GM20431 (cell line): ENCODE results near the gene LCK.

Experiments used
- in situ Hi-C: fragments of 300-500 bp; cut with MseI, MboI; formaldehyde crosslinking; loops from one replicate; pipeline ENCODE4 v1.15.0; 2020; ENCODE audit warnings: low sequenced_read_pairs; ENCODE audit not compliant: unreplicated experiment

The LCK gene

GRCh38 chr1:32311709-32312393 is 60.8 kb downstream of the LCK start:
- in situ Hi-C loops: no loop called here

DNA sequence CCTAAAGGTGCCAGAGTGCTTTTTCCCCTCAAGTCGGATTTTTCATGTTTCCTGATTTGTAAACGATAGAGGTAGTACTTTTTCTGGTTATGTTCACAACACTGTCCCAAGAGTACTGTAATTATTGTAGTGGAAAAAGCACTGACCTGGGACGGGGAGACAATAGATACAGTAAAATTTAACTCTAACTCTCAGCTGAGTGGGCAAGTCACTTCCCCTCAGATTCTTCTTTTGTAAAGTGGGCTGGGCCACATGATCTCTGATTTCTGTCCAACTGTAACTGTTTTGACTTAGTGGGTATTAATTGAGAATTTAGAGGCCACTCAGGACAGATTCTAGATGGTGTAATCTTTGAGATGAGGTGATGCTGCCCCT is 65.8 kb downstream of the LCK start:
- in situ Hi-C loops: no loop called here

DNA sequence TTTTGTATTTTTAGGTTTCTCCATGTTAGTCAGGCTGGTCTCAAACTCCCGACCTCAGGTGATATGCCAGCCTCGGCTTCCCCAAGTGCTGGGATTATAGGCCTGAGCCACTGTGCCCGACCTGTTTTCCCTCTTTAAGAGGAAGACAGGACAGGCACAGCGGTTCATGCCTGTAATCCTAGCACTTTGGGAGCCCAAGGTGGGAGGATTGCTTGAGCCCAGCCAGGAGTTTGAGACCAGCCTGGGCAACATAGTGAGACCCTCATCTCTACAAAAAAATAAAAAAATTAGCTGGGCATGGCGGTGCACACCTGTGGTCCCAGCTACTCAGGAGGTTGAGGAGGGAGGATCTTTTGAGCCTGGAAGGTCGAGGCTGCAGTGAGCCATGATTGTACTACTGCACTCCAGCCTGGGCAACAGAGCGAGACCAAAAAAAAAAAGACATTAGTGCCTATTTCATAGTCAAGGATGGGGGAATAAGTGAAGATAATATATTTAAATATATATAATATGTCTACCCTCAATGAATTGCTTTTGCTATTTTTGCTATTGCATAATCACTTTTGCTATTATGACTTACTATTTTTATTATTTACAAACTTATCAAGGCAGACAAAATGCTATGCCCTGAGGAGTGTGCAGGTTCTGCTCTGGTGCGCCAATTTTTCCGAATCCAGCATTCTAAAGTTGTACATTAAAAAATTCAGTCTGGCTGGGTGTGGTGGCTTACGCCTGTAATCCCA is 67.2 kb downstream of the LCK start:
- in situ Hi-C loops: no loop called here

- in situ Hi-C loops: no loop called here
Observed at GRCh38 chr1:32321712-32322291, 70.7 kb downstream of the LCK start.

DNA sequence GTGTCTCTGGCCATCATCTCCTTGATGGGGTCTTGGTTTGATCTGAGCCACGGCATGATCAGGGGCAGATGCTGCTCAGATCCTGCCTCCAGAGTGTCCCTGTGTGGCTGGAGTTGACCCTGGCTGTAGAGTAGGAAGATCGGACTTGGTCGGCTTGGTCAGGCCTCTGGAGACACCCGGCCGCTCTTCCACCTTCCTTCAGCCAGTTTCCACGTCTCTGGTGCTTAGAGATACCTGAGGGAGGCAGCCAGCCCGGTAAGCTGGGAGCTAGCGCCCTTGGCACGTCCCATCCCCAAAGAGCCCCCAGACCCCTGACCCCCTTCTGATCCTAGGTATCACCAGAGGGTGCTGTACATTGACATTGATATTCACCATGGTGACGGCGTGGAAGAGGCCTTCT is 76.1 kb downstream of the LCK start:
- in situ Hi-C loops: no loop called here

- in situ Hi-C loops: no loop called here
Observed at GRCh38 chr1:32329931-32330466, 78.9 kb downstream of the LCK start.

DNA sequence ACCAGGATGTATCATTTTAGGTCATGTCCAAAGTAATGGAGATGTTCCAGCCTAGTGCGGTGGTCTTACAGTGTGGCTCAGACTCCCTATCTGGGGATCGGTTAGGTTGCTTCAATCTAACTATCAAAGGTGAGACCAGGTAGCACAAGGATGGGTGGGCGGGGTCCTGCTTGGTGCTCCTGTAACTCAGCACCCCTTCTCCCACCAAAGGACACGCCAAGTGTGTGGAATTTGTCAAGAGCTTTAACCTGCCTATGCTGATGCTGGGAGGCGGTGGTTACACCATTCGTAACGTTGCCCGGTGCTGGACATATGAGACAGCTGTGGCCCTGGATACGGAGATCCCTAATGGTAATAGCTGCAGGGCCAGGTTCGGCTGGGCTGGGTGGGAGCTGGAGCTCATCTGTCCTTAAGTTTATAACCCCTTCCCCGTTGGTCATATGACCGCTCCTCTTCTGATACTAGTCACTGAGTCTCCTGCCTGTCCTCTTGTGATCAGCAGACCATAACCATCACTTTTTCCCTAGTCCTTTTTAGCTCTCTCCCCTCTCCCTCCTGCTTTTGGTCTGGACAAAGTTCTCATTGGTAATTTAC is 79.6 kb downstream of the LCK start:
- in situ Hi-C loops: no loop called here

DNA sequence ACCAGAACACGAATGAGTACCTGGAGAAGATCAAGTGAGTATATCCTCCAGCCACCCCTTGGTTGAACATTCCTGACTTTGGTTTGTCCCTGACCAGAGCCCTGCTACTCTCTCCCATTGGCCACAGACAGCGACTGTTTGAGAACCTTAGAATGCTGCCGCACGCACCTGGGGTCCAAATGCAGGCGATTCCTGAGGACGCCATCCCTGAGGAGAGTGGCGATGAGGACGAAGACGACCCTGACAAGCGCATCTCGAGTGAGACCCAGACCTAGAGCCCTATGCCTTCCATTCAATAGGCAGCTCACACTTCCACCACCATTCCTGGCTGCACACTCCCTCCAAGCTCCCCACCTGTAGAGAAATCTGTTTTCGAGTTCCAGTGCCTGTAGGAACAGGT is 80.5 kb downstream of the LCK start:
- in situ Hi-C loops: no loop called here

DNA sequence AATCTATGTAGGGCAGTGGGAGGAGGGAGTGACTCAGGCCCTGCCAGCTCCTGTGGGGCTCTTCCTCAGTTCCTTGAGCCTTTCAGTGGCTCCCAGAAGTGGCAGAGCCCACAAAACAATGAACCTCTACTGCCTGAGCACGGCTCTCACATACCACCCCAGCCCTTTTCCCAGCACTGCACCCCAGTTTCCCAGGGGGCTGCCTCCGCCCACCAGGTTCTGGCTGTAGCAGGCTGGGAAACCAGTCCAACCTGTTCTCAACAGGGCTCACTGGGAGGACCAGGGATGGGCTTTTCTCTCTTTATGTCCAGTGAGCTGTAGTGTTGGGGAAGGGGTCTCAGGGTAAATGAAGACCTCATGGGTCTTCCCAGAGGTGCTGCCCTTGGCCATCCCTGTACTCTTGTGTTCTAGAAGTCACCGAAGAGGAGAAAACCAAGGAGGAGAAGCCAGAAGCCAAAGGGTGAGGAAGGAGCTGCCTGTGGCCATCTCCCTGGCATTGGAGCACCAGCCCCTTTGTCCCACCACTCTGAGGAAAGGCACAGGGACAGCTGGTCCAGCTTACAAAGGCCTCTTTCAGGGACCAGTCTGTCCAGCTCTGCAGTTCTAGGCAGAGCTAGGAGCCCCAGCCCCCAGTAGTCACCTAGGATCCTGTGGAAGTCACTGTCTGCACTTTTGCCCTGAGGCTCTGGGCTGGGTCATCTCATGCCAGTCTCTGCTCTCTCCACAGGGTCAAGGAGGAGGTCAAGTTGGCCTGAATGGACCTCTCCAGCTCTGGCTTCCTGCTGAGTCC is 81.4 kb downstream of the LCK start:
- in situ Hi-C loops: no loop called here

- in situ Hi-C loops: no loop called here
Observed at GRCh38 chr1:32333251-32333963, 82.3 kb downstream of the LCK start.

DNA sequence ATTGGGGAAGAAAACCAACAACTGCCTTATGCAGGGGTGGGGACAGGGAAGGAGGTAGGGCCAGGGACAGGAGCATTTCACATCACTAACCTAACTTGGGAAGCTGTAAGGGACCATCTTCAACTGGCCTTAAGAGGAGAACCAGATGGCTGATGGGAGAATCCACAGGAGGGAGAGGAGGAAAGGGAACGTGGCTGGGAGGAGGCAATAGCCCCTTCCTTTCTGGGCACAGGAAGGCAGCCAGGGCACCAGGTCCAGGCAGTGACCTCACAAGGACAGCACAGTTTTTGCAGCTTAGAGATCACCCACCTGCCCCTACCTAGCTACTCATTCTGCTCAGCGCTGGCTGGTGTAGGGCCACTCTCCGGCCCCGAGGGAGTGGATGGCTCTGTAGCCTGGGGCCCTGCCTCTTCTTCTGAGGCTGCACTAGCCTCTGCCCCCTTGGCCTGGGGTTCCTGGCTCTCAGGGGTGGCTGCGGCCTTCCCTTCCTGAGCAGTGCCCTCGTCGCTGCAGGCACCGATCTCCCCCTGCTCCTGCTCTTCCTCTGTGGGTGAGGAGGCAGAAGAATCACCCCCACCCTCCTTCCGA is 83.3 kb downstream of the LCK start:
- in situ Hi-C loops: no loop called here

DNA sequence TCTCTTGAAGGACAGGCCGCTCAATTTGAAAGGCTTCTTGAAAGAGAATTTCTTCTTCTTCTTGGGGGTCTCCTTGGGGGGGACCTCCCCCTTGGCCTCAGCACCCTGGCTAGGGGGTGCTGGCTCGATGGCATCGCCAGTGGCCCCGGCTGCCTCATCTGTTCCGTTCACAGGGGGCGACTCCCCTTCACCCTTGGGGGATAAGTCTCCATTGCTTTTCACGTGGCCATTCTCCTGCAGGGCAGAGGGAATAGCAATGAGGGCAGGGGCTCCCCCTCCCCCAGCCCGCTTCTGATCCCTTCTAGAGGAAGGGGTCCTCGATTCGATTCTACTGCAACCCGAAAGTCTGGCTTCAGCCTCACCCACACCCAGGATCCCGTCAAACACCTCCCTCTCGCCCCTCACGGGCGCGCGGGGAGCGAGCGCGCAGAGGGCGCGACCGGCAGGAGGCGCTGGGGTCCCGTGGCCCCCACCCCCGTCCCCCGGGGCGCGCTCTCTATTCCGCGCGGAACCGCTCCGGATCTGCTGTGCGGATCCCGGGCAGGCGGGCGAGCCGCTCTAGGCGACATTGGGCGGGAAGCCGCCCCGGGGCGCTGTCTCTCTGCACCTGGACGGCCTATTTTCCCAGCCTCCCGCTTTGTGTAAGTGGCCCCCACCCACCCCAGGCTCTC is 83.9 kb downstream of the LCK start:
- in situ Hi-C loops: no loop called here

DNA sequence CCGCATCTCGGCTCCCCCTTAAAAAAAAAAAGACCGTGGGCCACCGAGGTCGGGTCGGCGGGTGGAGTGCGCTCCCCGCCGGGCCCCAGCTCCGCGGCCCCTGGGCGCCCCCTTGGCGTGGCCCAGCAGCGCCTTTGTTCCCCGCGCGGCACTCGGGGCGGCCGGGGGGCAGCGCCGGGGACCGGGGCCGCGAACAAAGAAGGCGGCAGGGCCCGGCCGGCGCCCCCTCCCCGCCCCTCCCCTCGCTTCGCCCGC is 84.4 kb downstream of the LCK start:
- in situ Hi-C loops: no loop called here
